Measurements from ENCODE around the gene ELSPBP1.

- TF ChIP-seq CTCF (IDR thresholded peaks at IDR 0.05; ENCODE audit: insufficient read depth, low read length, poor library complexity, severe bottlenecking) (no peak), EZH2phosphoT487 (conservative IDR thresholded peaks at IDR 0.05; ENCODE audit: low read length) (no peak)
Observed at GRCh38 chr19:48053856-48054255, 59.4 kb downstream of the ELSPBP1 start.

All from SU-DHL-6 (cell line).